Measurements from ENCODE around the gene MPZL1.
"Not testable (repeated sequence)": the region's sequence is repeated elsewhere in the genome, so short reads cannot be mapped to it uniquely, and the experiment has no call there.

The MPZL1 gene

GRCh38 chr1:167829868-167830267, 108.1 kb downstream of the MPZL1 start:
- H3K4me1 ChIP-seq (ENCODE audit: control insufficient read depth in 1 of 2, insufficient read depth in 2 of 2, low read length in 2 of 2): no peaks in the 10 kb centered on the region
- no peak overlapping the region for H3K27ac ChIP-seq (ENCODE audit: low read depth, low read length)
- no peaks in the 10 kb centered on the region for H3K36me3 ChIP-seq (ENCODE audit: control insufficient read depth in 1 of 2, insufficient read depth in 2 of 2, low read length in 2 of 2)
- no peaks in the 10 kb centered on the region for H3K9me3 ChIP-seq (ENCODE audit: control insufficient read depth in 1 of 2, low read length in 2 of 2)
- no peak overlapping the region for H3K9ac ChIP-seq (ENCODE audit: low read depth in 1 of 2, low read length in 2 of 2)
- H3K4me3 ChIP-seq (ENCODE audit: low read depth in 1 of 2, low read length in 2 of 2): no peak overlapping the region
- no peaks in the 10 kb centered on the region for H3K27me3 ChIP-seq (ENCODE audit: control insufficient read depth in 1 of 2, insufficient read depth in 2 of 2, low read length in 2 of 2)

GRCh38 chr1:167830668-167831067, 108.9 kb downstream of the MPZL1 start:
- not testable (repeated sequence) for H3K9me3 ChIP-seq (ENCODE audit: control insufficient read depth in 1 of 2, low read length in 2 of 2); H3K4me1 ChIP-seq (ENCODE audit: control insufficient read depth in 1 of 2, insufficient read depth in 2 of 2, low read length in 2 of 2); H3K9ac ChIP-seq (ENCODE audit: low read depth in 1 of 2, low read length in 2 of 2); H3K27ac ChIP-seq (ENCODE audit: low read depth, low read length); H3K27me3 ChIP-seq (ENCODE audit: control insufficient read depth in 1 of 2, insufficient read depth in 2 of 2, low read length in 2 of 2); H3K36me3 ChIP-seq (ENCODE audit: control insufficient read depth in 1 of 2, insufficient read depth in 2 of 2, low read length in 2 of 2); H3K4me3 ChIP-seq (ENCODE audit: low read depth in 1 of 2, low read length in 2 of 2)

GRCh38 chr1:167832693-167833092, 110.9 kb downstream of the MPZL1 start:
- Histone ChIP-seq H3K27ac (ENCODE audit: low read depth, low read length) (no peak overlapping the region), H3K27me3 (ENCODE audit: control insufficient read depth in 1 of 2, insufficient read depth in 2 of 2, low read length in 2 of 2) (no peaks in the 10 kb centered on the region), H3K36me3 (ENCODE audit: control insufficient read depth in 1 of 2, insufficient read depth in 2 of 2, low read length in 2 of 2) (no peaks in the 10 kb centered on the region), H3K9me3 (ENCODE audit: control insufficient read depth in 1 of 2, low read length in 2 of 2) (no peaks in the 10 kb centered on the region), H3K4me1 (ENCODE audit: control insufficient read depth in 1 of 2, insufficient read depth in 2 of 2, low read length in 2 of 2) (no peaks in the 10 kb centered on the region), H3K9ac (ENCODE audit: low read depth in 1 of 2, low read length in 2 of 2) (no peak overlapping the region), H3K4me3 (ENCODE audit: low read depth in 1 of 2, low read length in 2 of 2) (no peak overlapping the region)

- no peaks in the 10 kb centered on the region for H3K27me3 ChIP-seq (ENCODE audit: control insufficient read depth in 1 of 2, insufficient read depth in 2 of 2, low read length in 2 of 2)
- H3K27ac ChIP-seq (ENCODE audit: low read depth, low read length): no peak overlapping the region
- H3K4me3 ChIP-seq (ENCODE audit: low read depth in 1 of 2, low read length in 2 of 2): no peak overlapping the region
- no peaks in the 10 kb centered on the region for H3K36me3 ChIP-seq (ENCODE audit: control insufficient read depth in 1 of 2, insufficient read depth in 2 of 2, low read length in 2 of 2)
- H3K4me1 ChIP-seq (ENCODE audit: control insufficient read depth in 1 of 2, insufficient read depth in 2 of 2, low read length in 2 of 2): no peaks in the 10 kb centered on the region
- H3K9me3 ChIP-seq (ENCODE audit: control insufficient read depth in 1 of 2, low read length in 2 of 2): no peaks in the 10 kb centered on the region
- H3K9ac ChIP-seq (ENCODE audit: low read depth in 1 of 2, low read length in 2 of 2): no peak overlapping the region
These were observed 112.1 kb downstream of the MPZL1 start for GRCh38 chr1:167833904-167834303.

GRCh38 chr1:167836197-167836596, 114.4 kb downstream of the MPZL1 start:
- Histone ChIP-seq H3K27ac (ENCODE audit: low read depth, low read length) (no peak overlapping the region), H3K4me3 (ENCODE audit: low read depth in 1 of 2, low read length in 2 of 2) (no peak overlapping the region), H3K27me3 (ENCODE audit: control insufficient read depth in 1 of 2, insufficient read depth in 2 of 2, low read length in 2 of 2) (no peaks in the 10 kb centered on the region), H3K4me1 (ENCODE audit: control insufficient read depth in 1 of 2, insufficient read depth in 2 of 2, low read length in 2 of 2) (no peaks in the 10 kb centered on the region), H3K9me3 (ENCODE audit: control insufficient read depth in 1 of 2, low read length in 2 of 2) (no peaks in the 10 kb centered on the region), H3K9ac (ENCODE audit: low read depth in 1 of 2, low read length in 2 of 2) (no peak overlapping the region), H3K36me3 (ENCODE audit: control insufficient read depth in 1 of 2, insufficient read depth in 2 of 2, low read length in 2 of 2) (no peaks in the 10 kb centered on the region)

- H3K27me3 ChIP-seq (ENCODE audit: control insufficient read depth in 1 of 2, insufficient read depth in 2 of 2, low read length in 2 of 2): no peaks in the 10 kb centered on the region
- H3K36me3 ChIP-seq (ENCODE audit: control insufficient read depth in 1 of 2, insufficient read depth in 2 of 2, low read length in 2 of 2): no peaks in the 10 kb centered on the region
- no peaks in the 10 kb centered on the region for H3K9me3 ChIP-seq (ENCODE audit: control insufficient read depth in 1 of 2, low read length in 2 of 2)
- H3K4me3 ChIP-seq (ENCODE audit: low read depth in 1 of 2, low read length in 2 of 2): no peak overlapping the region
- H3K9ac ChIP-seq (ENCODE audit: low read depth in 1 of 2, low read length in 2 of 2): no peak overlapping the region
- no peak overlapping the region for H3K27ac ChIP-seq (ENCODE audit: low read depth, low read length)
- no peaks in the 10 kb centered on the region for H3K4me1 ChIP-seq (ENCODE audit: control insufficient read depth in 1 of 2, insufficient read depth in 2 of 2, low read length in 2 of 2)
These were observed 115.5 kb downstream of the MPZL1 start for GRCh38 chr1:167837326-167837725.

GRCh38 chr1:167839009-167839408, 117.2 kb downstream of the MPZL1 start:
- Histone ChIP-seq H3K9ac (ENCODE audit: low read depth in 1 of 2, low read length in 2 of 2) (no peak overlapping the region), H3K4me1 (ENCODE audit: control insufficient read depth in 1 of 2, insufficient read depth in 2 of 2, low read length in 2 of 2) (no peaks in the 10 kb centered on the region), H3K36me3 (ENCODE audit: control insufficient read depth in 1 of 2, insufficient read depth in 2 of 2, low read length in 2 of 2) (no peaks in the 10 kb centered on the region), H3K27ac (ENCODE audit: low read depth, low read length) (no peak overlapping the region), H3K9me3 (ENCODE audit: control insufficient read depth in 1 of 2, low read length in 2 of 2) (no peaks in the 10 kb centered on the region), H3K27me3 (ENCODE audit: control insufficient read depth in 1 of 2, insufficient read depth in 2 of 2, low read length in 2 of 2) (no peaks in the 10 kb centered on the region), H3K4me3 (ENCODE audit: low read depth in 1 of 2, low read length in 2 of 2) (no peak overlapping the region)

Data from duodenal mucosa (tissue), 2 donors.